Activated naive CD4-positive, alpha-beta T cell treated with anti-CD3 and anti-CD28 coated beads, Interleukin-2, amount 50 U/mL, for 72 hours (primary cell): Measurements from ENCODE around the gene ACTRT2. TPM values are rescaled to one million over a fixed set of nuclear protein-coding genes. Genes with fewer than 3 reads are reported as not detected.

Experiments used
- ATAC-seq, 2 donors: fragments of 150-1000 bp; cut with Tn5 transposase; 2 replicates each; pipeline ENCODE4 v1.10.0; 2021; ENCODE audit warnings: mild to moderate bottlenecking in 2 of 2, moderate library complexity in 2 of 2
- DNase-seq, 2 donors: peaks; one replicate each; pipeline ENCODE4 v3.0.0; 2021 to 2022; ENCODE audit warnings: low spot score in 2 of 2
- H3K27ac Mint-ChIP-seq, 2 donors: one replicate each; pipeline ENCODE4 v1.8.0; 2022; ENCODE audit warnings: mild to moderate bottlenecking in 2 of 2, mixed read lengths in 2 of 2
- H3K36me3 Mint-ChIP-seq, 2 donors: one replicate each; pipeline ENCODE4 v1.8.0; 2022; ENCODE audit warnings: mixed read lengths in 2 of 2
- H3K9me3 Mint-ChIP-seq, 2 donors: one replicate each; pipeline ENCODE4 v1.8.0; 2022; ENCODE audit warnings: mixed read lengths in 2 of 2
- total RNA-seq, 2 donors: library from RNA; stranded (reverse); gene quantifications; one replicate each; pipeline ENCODE4 v1.2.3, GENCODE V29; 2022

The ACTRT2 gene
- total RNA-seq, 2 donors from 2014 or later = not detected

GRCh38 chr1:3019516-3020051 is 1.7 kb upstream of the ACTRT2 start:
- DNase-seq (no peak), ATAC-seq (no peak)
- no peak overlapping the region for H3K27ac Mint-ChIP-seq
- H3K9me3 Mint-ChIP-seq = no peaks in the 10 kb centered on the region
- H3K36me3 Mint-ChIP-seq = no peaks in the 10 kb centered on the region

GRCh38 chr1:3020263-3020909 is 881 bp upstream of the ACTRT2 start:
- ATAC-seq (no peak), DNase-seq (peak in 1 of 2 donors; percentile 25)
- Mint-ChIP-seq H3K27ac (no peak overlapping the region), H3K36me3 (no peaks in the 10 kb centered on the region), H3K9me3 (no peaks in the 10 kb centered on the region)

DNA sequence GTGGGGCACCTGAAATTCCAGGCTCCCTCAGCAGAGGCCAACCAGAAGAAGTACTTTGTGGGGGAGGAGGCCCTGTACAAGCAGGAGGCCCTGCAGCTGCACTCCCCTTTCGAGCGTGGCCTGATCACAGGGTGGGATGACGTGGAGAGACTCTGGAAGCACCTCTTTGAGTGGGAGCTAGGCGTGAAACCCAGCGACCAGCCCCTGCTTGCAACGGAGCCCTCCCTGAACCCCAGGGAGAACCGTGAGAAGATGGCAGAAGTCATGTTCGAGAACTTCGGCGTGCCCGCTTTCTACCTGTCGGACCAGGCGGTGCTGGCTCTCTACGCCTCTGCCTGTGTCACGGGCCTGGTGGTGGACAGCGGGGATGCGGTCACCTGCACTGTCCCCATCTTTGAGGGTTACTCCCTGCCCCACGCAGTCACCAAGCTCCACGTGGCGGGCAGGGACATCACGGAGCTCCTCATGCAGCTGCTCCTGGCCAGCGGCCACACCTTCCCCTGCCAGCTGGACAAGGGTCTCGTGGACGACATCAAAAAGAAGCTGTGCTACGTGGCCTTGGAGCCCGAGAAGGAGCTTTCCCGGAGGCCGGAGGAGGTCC is 634 bp downstream of the ACTRT2 start:
- Mint-ChIP-seq H3K36me3 (no peaks in the 10 kb centered on the region), H3K27ac (no peak overlapping the region), H3K9me3 (no peaks in the 10 kb centered on the region)
- ATAC-seq (no peak), DNase-seq (no peak)

GRCh38 chr1:3022511-3022973 is 1.3 kb downstream of the ACTRT2 start:
- DNase-seq = no peak
- no peak overlapping the region for H3K27ac Mint-ChIP-seq
- H3K9me3 Mint-ChIP-seq = no peaks in the 10 kb centered on the region
- no peaks in the 10 kb centered on the region for H3K36me3 Mint-ChIP-seq
- ATAC-seq = no peak

- ATAC-seq (no peak), DNase-seq (peak in 1 of 2 donors; percentile 42)
- H3K27ac Mint-ChIP-seq = no peak overlapping the region
- H3K36me3 Mint-ChIP-seq = no peaks in the 10 kb centered on the region
- H3K9me3 Mint-ChIP-seq = no peaks in the 10 kb centered on the region
Measured at GRCh38 chr1:3022976-3023375, 1.7 kb downstream of the ACTRT2 start.

DNA sequence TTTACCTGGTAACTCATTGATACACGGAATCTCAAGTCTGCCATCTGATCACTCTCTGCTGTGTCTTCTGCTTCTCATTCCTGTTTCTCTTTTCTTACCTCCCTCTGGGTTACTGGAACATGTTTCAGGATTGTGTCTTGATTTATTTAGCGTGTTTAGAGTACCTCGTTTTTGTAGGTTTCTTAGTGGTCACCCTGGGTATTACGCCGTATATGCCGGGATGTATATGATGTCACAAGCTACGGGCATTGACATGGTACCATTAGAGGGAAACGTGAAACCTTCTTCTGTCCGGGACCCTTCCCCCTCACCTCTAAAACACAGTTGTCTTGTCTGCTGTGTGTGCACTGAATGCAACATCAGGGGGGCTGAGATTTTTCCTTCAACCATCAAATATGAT is 2.8 kb downstream of the ACTRT2 start:
- no peak for ATAC-seq

GRCh38 chr1:3024588-3024987 is 3.3 kb downstream of the ACTRT2 start:
- DNase-seq (no peak), ATAC-seq (no peak)
- no peak overlapping the region for H3K27ac Mint-ChIP-seq

More for the DNA sequence above, 2.8 kb downstream of the ACTRT2 start:
- H3K27ac Mint-ChIP-seq = no peak overlapping the region
- H3K36me3 Mint-ChIP-seq = no peaks in the 10 kb centered on the region
- no peaks in the 10 kb centered on the region for H3K9me3 Mint-ChIP-seq
- no peak for DNase-seq

DNA sequence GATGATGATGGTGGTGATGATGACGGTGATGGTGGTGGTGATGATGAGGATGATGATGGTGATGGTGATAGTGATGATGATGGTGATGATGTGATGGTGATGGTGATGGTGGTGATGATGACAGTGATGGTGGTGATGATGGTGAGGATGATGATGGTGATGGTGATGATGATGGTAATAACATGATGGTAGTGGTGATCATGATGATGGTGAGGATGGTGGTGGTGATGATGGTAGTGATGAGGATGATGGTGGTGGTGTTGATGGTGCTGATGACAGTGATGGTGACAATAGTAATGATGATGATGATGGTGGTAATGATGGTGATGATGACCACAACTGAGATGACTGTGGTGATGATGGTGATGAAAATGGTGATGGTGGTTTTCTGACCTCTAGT is 4.9 kb downstream of the ACTRT2 start:
- no peaks in the 10 kb centered on the region for H3K36me3 Mint-ChIP-seq
- ATAC-seq = peak in 1 of 2 donors; percentile 29
- H3K27ac Mint-ChIP-seq = no peak overlapping the region
- no peaks in the 10 kb centered on the region for H3K9me3 Mint-ChIP-seq
- no peak for DNase-seq

More at GRCh38 chr1:3024588-3024987, 3.3 kb downstream of the ACTRT2 start:
- H3K9me3 Mint-ChIP-seq = no peaks in the 10 kb centered on the region
- no peaks in the 10 kb centered on the region for H3K36me3 Mint-ChIP-seq

- no peak overlapping the region for H3K27ac Mint-ChIP-seq
- no peaks in the 10 kb centered on the region for H3K9me3 Mint-ChIP-seq
- no peak for ATAC-seq
- H3K36me3 Mint-ChIP-seq = no peaks in the 10 kb centered on the region
- DNase-seq = no peak
Measured at GRCh38 chr1:3026581-3027391, 5.5 kb downstream of the ACTRT2 start.

DNA sequence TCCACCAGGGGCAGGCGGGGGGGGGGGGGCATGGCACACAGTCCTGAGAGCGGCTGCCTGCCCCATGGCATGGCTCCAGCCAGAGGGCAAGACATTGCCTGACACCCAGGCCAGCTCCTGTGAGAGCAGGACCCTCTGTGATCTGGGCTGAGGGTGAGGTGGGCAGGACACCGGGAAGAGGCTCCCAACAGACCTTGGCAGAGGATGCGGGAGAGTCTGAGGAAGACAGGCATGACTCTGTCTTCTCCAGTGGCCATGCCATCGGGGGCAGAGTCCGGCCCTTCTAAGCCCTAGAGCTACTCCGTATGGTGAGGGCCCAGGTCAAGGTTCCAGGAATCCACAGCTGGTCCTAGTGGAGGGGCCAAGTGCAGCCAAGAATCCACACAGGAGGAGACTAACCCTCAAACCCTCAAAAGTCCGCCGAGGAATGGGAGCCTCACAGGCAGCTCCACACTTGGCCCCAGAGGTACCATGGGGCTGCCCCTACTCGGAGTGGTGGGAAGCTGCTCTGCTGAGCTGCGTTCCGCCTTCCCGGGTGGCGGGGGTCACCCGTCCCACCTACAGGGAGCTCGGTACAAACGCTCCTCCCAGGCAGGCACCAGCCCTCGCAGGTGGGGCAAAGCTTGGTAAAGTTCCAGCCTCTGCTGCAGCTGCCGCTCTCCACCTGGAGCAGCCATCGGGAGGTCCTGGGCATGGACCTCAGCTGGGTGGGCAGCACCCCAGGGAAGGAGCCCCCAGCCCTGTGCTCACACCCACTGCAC is 6.5 kb downstream of the ACTRT2 start:
- no peak for ATAC-seq

GRCh38 chr1:3028531-3029282 is 7.4 kb downstream of the ACTRT2 start:
- H3K27ac Mint-ChIP-seq = no peak overlapping the region
- no peak for ATAC-seq
- DNase-seq = no peak
- no peaks in the 10 kb centered on the region for H3K36me3 Mint-ChIP-seq
- H3K9me3 Mint-ChIP-seq = no peaks in the 10 kb centered on the region

More for the DNA sequence above, 6.5 kb downstream of the ACTRT2 start:
- Mint-ChIP-seq H3K27ac (no peak overlapping the region), H3K9me3 (no peaks in the 10 kb centered on the region), H3K36me3 (no peaks in the 10 kb centered on the region)
- no peak for DNase-seq

GRCh38 chr1:3029481-3029961 is 8.3 kb downstream of the ACTRT2 start:
- H3K27ac Mint-ChIP-seq = no peak overlapping the region
- no peak for DNase-seq
- no peak for ATAC-seq
- H3K9me3 Mint-ChIP-seq = no peaks in the 10 kb centered on the region
- no peaks in the 10 kb centered on the region for H3K36me3 Mint-ChIP-seq

GRCh38 chr1:3029991-3030662 is 8.9 kb downstream of the ACTRT2 start:
- Mint-ChIP-seq H3K9me3 (no peaks in the 10 kb centered on the region), H3K27ac (no peak overlapping the region), H3K36me3 (no peaks in the 10 kb centered on the region)
- DNase-seq = no peak
- ATAC-seq = no peak

GRCh38 chr1:3030663-3031381 is 9.6 kb downstream of the ACTRT2 start:
- Mint-ChIP-seq H3K27ac (no peak overlapping the region), H3K36me3 (no peaks in the 10 kb centered on the region), H3K9me3 (no peaks in the 10 kb centered on the region)
- ATAC-seq (no peak), DNase-seq (no peak)
